ENCODE results near the gene SEPHS2.
A peak's percentile ranks its signal among the peaks of the same experiment; 100 is the strongest.

The SEPHS2 gene

GRCh38 chr16:30395992-30396585 is 49.6 kb downstream of the SEPHS2 start (continued):
- TF ChIP-seq MZF1 (tag by site-specific recombination; IDR thresholded peaks at IDR 0.05; ENCODE audit: borderline replicate concordance) = no peak
- no peak for TF ChIP-seq ZFP37 (tag by site-specific recombination; IDR thresholded peaks at IDR 0.05)
- no peak for TF ChIP-seq ZNF239 (tag by site-specific recombination; IDR thresholded peaks at IDR 0.05)
- no peak for TF ChIP-seq ZNF701 (tag by site-specific recombination; IDR thresholded peaks at IDR 0.05)
- no peak for TF ChIP-seq ZNF404 (tag by site-specific recombination; IDR thresholded peaks at IDR 0.05)
- TF ChIP-seq PRDM4 (tag by site-specific recombination; IDR thresholded peaks at IDR 0.05) = no peak
- TF ChIP-seq ZNF558 (tag by site-specific recombination; IDR thresholded peaks at IDR 0.05) = no peak
- no peak for TF ChIP-seq ZNF426 (tag by site-specific recombination; IDR thresholded peaks at IDR 0.05)
- no peak for TF ChIP-seq ZNF544 (tag by site-specific recombination; IDR thresholded peaks at IDR 0.05)
- no peak for TF ChIP-seq ZNF571 (tag by site-specific recombination; IDR thresholded peaks at IDR 0.05)
- TF ChIP-seq ZNF664 (tag by site-specific recombination; IDR thresholded peaks at IDR 0.05) = no peak
- TF ChIP-seq ZNF433 (tag by site-specific recombination; IDR thresholded peaks at IDR 0.05; ENCODE audit: low read depth) = no peak
- TF ChIP-seq ZNF354C (tag by site-specific recombination; IDR thresholded peaks at IDR 0.05; ENCODE audit: borderline replicate concordance, low read depth) = no peak
- no peak for TF ChIP-seq ZNF529 (tag by site-specific recombination; IDR thresholded peaks at IDR 0.05; ENCODE audit: insufficient replicate concordance)
- TF ChIP-seq GLIS2 (tag by site-specific recombination; IDR thresholded peaks at IDR 0.05) = no peak
- no peak for TF ChIP-seq ZNF423 (tag by site-specific recombination; IDR thresholded peaks at IDR 0.05)
- TF ChIP-seq KLF16 (tag by site-specific recombination; IDR thresholded peaks at IDR 0.05) = no peak; the same call in 1 of the 2 replicates
- TF ChIP-seq ZFP69B (tag by site-specific recombination; IDR thresholded peaks at IDR 0.05) = peak; percentile 48; the same call in 1 of the 2 replicates
- TF ChIP-seq ZNF677 (tag by site-specific recombination; IDR thresholded peaks at IDR 0.05) = no peak
- TF ChIP-seq, protein P1, sequence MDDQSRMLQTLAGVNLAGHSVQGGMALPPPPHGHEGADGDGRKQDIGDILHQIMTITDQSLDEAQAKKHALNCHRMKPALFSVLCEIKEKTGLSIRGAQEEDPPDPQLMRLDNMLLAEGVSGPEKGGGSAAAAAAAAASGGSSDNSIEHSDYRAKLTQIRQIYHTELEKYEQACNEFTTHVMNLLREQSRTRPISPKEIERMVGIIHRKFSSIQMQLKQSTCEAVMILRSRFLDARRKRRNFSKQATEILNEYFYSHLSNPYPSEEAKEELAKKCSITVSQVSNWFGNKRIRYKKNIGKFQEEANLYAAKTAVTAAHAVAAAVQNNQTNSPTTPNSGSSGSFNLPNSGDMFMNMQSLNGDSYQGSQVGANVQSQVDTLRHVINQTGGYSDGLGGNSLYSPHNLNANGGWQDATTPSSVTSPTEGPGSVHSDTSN (CRISPR knock-in tag; IDR thresholded peaks at IDR 0.05) = no peak
- no peak for TF ChIP-seq AEBP2 (tag by site-specific recombination; IDR thresholded peaks at IDR 0.05; ENCODE audit: borderline replicate concordance)
- no peak for TF ChIP-seq ZNF747 (tag by site-specific recombination; IDR thresholded peaks at IDR 0.05)
- 0 out of 2 replicates have a peak, but pooled peaks have one; percentile 33 for TF ChIP-seq PRDM1 (tag by site-specific recombination; IDR thresholded peaks at IDR 0.05)
- 0 out of 2 replicates have a peak, but pooled peaks have one; percentile 38 for TF ChIP-seq ZNF501 (tag by site-specific recombination; IDR thresholded peaks at IDR 0.05)
- no peak for TF ChIP-seq ZBTB48 (tag by site-specific recombination; IDR thresholded peaks at IDR 0.05)
- no peak for TF ChIP-seq ZNF596 (tag by site-specific recombination; IDR thresholded peaks at IDR 0.05)
- TF ChIP-seq ZNF654 (tag by site-specific recombination; IDR thresholded peaks at IDR 0.05; ENCODE audit: low read depth) = no peak
- TF ChIP-seq ZEB2 (tag by site-specific recombination; IDR thresholded peaks at IDR 0.05) = peak; percentile 12; the same call in 1 of the 2 replicates
- TF ChIP-seq ZNF292 (tag by site-specific recombination; IDR thresholded peaks at IDR 0.05; ENCODE audit: borderline replicate concordance, low read depth) = no peak
- TF ChIP-seq ZNF580 (tag by site-specific recombination; IDR thresholded peaks at IDR 0.05) = no peak
- TF ChIP-seq, protein P2, sequence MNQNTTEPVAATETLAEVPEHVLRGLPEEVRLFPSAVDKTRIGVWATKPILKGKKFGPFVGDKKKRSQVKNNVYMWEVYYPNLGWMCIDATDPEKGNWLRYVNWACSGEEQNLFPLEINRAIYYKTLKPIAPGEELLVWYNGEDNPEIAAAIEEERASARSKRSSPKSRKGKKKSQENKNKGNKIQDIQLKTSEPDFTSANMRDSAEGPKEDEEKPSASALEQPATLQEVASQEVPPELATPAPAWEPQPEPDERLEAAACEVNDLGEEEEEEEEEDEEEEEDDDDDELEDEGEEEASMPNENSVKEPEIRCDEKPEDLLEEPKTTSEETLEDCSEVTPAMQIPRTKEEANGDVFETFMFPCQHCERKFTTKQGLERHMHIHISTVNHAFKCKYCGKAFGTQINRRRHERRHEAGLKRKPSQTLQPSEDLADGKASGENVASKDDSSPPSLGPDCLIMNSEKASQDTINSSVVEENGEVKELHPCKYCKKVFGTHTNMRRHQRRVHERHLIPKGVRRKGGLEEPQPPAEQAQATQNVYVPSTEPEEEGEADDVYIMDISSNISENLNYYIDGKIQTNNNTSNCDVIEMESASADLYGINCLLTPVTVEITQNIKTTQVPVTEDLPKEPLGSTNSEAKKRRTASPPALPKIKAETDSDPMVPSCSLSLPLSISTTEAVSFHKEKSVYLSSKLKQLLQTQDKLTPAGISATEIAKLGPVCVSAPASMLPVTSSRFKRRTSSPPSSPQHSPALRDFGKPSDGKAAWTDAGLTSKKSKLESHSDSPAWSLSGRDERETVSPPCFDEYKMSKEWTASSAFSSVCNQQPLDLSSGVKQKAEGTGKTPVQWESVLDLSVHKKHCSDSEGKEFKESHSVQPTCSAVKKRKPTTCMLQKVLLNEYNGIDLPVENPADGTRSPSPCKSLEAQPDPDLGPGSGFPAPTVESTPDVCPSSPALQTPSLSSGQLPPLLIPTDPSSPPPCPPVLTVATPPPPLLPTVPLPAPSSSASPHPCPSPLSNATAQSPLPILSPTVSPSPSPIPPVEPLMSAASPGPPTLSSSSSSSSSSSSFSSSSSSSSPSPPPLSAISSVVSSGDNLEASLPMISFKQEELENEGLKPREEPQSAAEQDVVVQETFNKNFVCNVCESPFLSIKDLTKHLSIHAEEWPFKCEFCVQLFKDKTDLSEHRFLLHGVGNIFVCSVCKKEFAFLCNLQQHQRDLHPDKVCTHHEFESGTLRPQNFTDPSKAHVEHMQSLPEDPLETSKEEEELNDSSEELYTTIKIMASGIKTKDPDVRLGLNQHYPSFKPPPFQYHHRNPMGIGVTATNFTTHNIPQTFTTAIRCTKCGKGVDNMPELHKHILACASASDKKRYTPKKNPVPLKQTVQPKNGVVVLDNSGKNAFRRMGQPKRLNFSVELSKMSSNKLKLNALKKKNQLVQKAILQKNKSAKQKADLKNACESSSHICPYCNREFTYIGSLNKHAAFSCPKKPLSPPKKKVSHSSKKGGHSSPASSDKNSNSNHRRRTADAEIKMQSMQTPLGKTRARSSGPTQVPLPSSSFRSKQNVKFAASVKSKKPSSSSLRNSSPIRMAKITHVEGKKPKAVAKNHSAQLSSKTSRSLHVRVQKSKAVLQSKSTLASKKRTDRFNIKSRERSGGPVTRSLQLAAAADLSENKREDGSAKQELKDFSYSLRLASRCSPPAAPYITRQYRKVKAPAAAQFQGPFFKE (tag by site-specific recombination; IDR thresholded peaks at IDR 0.05; ENCODE audit: borderline replicate concordance) = no peak

Measured in HEK293 (cell line).